ENCODE measurements around the gene ZNF266.

GRCh38 chr19:9474975-9475374 lies 39.6 kb upstream of the ZNF266 start:
- TF ChIP-seq CTCF (IDR thresholded peaks at IDR 0.05) = no peak
- TF ChIP-seq POLR2A (IDR thresholded peaks at IDR 0.05) = no peak
